GM10248 (cell line): ENCODE data around the gene DCTD.

Experiments used
- CTCF ChIA-PET: fragments of 300-600 bp; sonication (Branson Sonifier 250); formaldehyde crosslinking; extraction: SDS; loops from one replicate; lab custom pipeline; 2021; ENCODE audit warnings: antibody characterized with exemption; lab: Yijun Ruan, JAX
- POLR2A ChIA-PET: fragments of 350-650 bp; sonication (Branson Sonifier 250); formaldehyde crosslinking; extraction: SDS; loops from one replicate; lab custom pipeline; 2020; ENCODE audit warnings: antibody characterized with exemption; lab: Yijun Ruan, JAX
- DNase-seq: peaks from one replicate; pipeline ENCODE4 v3.0.0; 2012; ENCODE audit errors: extremely low spot score
- CTCF ChIP-seq: IDR thresholded peaks from 2 replicates; pipeline ENCODE4 v1.5.1; 2012; ENCODE audit warnings: mild to moderate bottlenecking, low read depth; ENCODE audit errors: extremely low read depth, missing control alignments, control extremely low read depth

Gene DCTD

GRCh38 chr4:182877326-182877883 is 39.8 kb downstream of the DCTD start:
- CTCF ChIA-PET = no interaction called here
- no peak for TF ChIP-seq CTCF
- POLR2A ChIA-PET = no interaction called here
- DNase-seq = no peak

GRCh38 chr4:182876427-182876826 is 40.8 kb downstream of the DCTD start:
- no peak for TF ChIP-seq CTCF
- CTCF ChIA-PET = no interaction called here
- DNase-seq = no peak
- POLR2A ChIA-PET = no interaction called here

- ChIA-PET POLR2A (no interaction called here), CTCF (no interaction called here)
- no peak for DNase-seq
- TF ChIP-seq CTCF = no peak
Observed at GRCh38 chr4:182875453-182876405, 41.5 kb downstream of the DCTD start.

GRCh38 chr4:182874797-182875345 is 42.3 kb downstream of the DCTD start:
- ChIA-PET POLR2A (no interaction called here), CTCF (interaction anchor here (1.2 to 1.4 kb wide), 2 partner anchors 14 to 50 kb away, joined by 3 read pairs; no protein-coding TSS in a partner anchor)
- TF ChIP-seq CTCF = no peak
- DNase-seq = no peak

GRCh38 chr4:182874304-182874751 is 42.9 kb downstream of the DCTD start:
- DNase-seq = no peak
- POLR2A ChIA-PET = no interaction called here
- TF ChIP-seq CTCF = no peak
- CTCF ChIA-PET = interaction anchor here (1.2 to 1.4 kb wide), 2 partner anchors 14 to 51 kb away, joined by 3 read pairs; no protein-coding TSS in a partner anchor

GRCh38 chr4:182873726-182874125 is 43.5 kb downstream of the DCTD start:
- no peak for DNase-seq
- CTCF ChIA-PET = interaction anchor here (1.2 to 1.4 kb wide), 2 partner anchors 15 to 51 kb away, joined by 3 read pairs; no protein-coding TSS in a partner anchor
- no peak for TF ChIP-seq CTCF
- POLR2A ChIA-PET = no interaction called here
